Thymus (tissue), 14 donors: Measurements from ENCODE around the gene RASL11B. TPM values are rescaled to one million over a fixed set of nuclear protein-coding genes. Genes with fewer than 3 reads are reported as not detected.

ENCODE experiments used
- DNase-seq, 9 donors: peaks; one replicate each; pipeline ENCODE4 v3.0.0-alpha.2; 2013; ENCODE audit warnings: low spot score in 9 of 9, low read depth in 6 of 9, missing footprints in 1 of 9
- H3K27ac ChIP-seq, 2 donors: one replicate each; pipeline ENCODE4 v1.5.1; 2013; ENCODE audit warnings: control low read depth in 1 of 2, low read depth in 1 of 2, low read length in 1 of 2, mild to moderate bottlenecking in 1 of 2, moderate library complexity in 1 of 2
- H3K27me3 ChIP-seq, 2 donors: one replicate each; pipeline ENCODE4 v1.5.1; 2013; ENCODE audit warnings: low read length in 1 of 2; ENCODE audit not compliant: control insufficient read depth in 2 of 2, insufficient read depth in 1 of 2
- H3K36me3 ChIP-seq, 2 donors: one replicate each; pipeline ENCODE4 v1.5.1; 2013; ENCODE audit warnings: low read length in 1 of 2, mild to moderate bottlenecking in 1 of 2, moderate library complexity in 1 of 2; ENCODE audit not compliant: control insufficient read depth in 2 of 2, insufficient read depth in 2 of 2
- H3K4me1 ChIP-seq, 2 donors: one replicate each; pipeline ENCODE4 v1.5.1; 2013; ENCODE audit warnings: low read length in 2 of 2; ENCODE audit not compliant: control insufficient read depth in 2 of 2, insufficient read depth in 2 of 2
- H3K4me3 ChIP-seq, 2 donors: one replicate each; pipeline ENCODE4 v1.5.1; 2013; ENCODE audit warnings: low read length in 2 of 2, control low read depth in 1 of 2, mild to moderate bottlenecking in 1 of 2
- H3K9me3 ChIP-seq, 2 donors: one replicate each; pipeline ENCODE4 v1.5.1; 2013; ENCODE audit warnings: low read length in 1 of 2, mild to moderate bottlenecking in 1 of 2; ENCODE audit not compliant: control insufficient read depth in 2 of 2, insufficient read depth in 1 of 2
- WGBS: extraction: QIAGEN DNeasy Blood & Tissue Kit; methylation state at CpG from one replicate; pipeline ENCODE4 v1.1.7; 2013; 5-methylcytosine and 5-hydroxymethylcytosine counted together
- long read RNA-seq, 10 donors: transcript quantifications; one replicate each; lab custom pipeline, GENCODE V29; 2026
- polyA plus RNA-seq: library from polyadenylated mRNA; stranded (reverse); fragments of 200-250 nt; gene quantifications from one replicate; pipeline ENCODE4 v1.2.3, GENCODE V29; 2013
- total RNA-seq: library from RNA; stranded (reverse); fragments of 120-200 nt; gene quantifications from one replicate; pipeline ENCODE4 v1.2.4, GENCODE V29; 2013
- donor health status: healthy.

Gene RASL11B, protein sequence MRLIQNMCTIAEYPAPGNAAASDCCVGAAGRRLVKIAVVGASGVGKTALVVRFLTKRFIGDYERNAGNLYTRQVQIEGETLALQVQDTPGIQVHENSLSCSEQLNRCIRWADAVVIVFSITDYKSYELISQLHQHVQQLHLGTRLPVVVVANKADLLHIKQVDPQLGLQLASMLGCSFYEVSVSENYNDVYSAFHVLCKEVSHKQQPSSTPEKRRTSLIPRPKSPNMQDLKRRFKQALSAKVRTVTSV
- 0.52 TPM for total RNA-seq
- polyA plus RNA-seq = 1.2 TPM
- long read RNA-seq, donor 1 = 0 reads
- long read RNA-seq, donor 2 = 0 reads
- long read RNA-seq, donor 3 = 0 reads
- long read RNA-seq, donor 4 = 0 reads
- long read RNA-seq, donor 5, partial matches to known transcripts = 0 of 2 reads
- long read RNA-seq, donor 5, other reads (novel, unspliced or antisense) = 0 of 2 reads
- long read RNA-seq, donor 6 = 0 reads
- long read RNA-seq, donor 7 = 0 reads
- long read RNA-seq, donor 8 = 0 reads
- long read RNA-seq, donor 9 = 0 reads
- long read RNA-seq, donor 10 = 0 reads

DNA sequence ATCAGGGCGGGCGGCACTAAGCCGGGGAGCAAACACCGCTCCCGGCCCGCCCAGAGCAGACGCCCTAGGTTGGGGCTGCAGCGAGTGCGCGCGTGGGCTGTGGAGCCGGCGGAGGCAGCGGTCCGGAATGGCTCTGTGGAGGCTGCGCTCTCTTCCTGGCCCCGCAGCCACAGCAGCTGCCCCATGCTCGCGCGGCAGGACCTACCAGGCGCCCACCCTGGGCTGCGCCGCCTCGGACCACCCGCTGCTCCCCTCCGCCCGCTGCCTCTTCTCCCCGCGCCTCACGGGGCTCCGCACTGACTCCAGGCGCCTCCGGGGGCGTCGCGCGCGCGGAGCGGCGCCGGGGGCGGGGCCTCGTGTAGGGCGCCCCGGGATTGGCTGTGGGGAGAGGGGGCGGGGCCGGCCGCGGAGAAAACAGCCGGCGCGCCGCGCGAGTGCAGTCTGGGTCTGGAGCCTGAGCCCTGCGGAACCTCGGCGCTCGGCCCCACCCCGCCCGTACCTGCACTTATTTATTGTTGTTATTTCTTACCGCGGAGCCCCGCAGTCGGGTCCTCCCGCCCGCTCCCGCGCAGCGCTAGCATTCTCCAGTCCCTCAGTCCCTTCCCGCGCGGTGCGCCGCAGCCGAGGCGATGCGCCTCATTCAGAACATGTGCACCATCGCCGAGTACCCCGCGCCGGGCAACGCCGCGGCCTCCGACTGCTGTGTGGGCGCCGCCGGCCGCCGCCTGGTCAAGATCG is at the start of gene RASL11B:
Gene RASL11B, plus strand, starts transcription at position 439 of the 738 bp plus-strand sequence. Its CDS starts 191 bp downstream, at position 630.
- H3K9me3 ChIP-seq = peaks cover 0 to 3% of the 10 kb centered on the region in 2 donors
- 1% methylated on average over 94 of the region's 94 CpGs for WGBS
- peak; percentile 29 to 93 (median 82) for DNase-seq
- H3K4me1 ChIP-seq = peaks cover 4 to 14% of the 10 kb centered on the region in 2 donors
- H3K27me3 ChIP-seq = peaks cover 10 to 31% of the 10 kb centered on the region in 2 donors
- H3K27ac ChIP-seq = no peak within 1 kb of the TSS
- H3K36me3 ChIP-seq = no peaks in the 10 kb centered on the region
- peak within 1 kb of the TSS; percentile 47 to 53 for H3K4me3 ChIP-seq

DNA sequence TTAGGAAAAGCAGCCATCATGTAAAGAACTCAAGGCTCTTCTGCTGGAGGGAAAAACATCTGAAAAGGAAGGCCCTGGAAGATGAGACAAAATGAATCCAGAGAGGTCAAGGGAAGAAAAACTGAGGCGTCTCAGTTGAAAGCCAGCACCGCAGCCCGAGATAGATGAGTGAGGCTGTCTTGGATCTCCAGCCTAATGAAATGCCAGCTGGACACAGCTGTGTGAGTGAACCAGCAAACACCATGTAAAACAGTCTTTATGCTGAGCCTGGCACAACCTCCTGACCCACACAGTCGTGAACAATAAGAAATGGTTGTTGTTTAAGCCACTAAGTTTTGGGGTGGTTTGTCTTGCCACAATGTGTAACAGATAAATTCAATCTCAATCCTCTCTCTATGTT is 48.6 kb upstream of the RASL11B start:
- DNase-seq = no peak
- H3K4me3 ChIP-seq = no peak overlapping the region
- WGBS = 96% methylated on average over 4 of the region's 4 CpGs
- no peaks in the 10 kb centered on the region for H3K36me3 ChIP-seq
- H3K27ac ChIP-seq = no peak overlapping the region
- no peaks in the 10 kb centered on the region for H3K27me3 ChIP-seq
- no peaks in the 10 kb centered on the region for H3K9me3 ChIP-seq
- no peaks in the 10 kb centered on the region for H3K4me1 ChIP-seq

DNA sequence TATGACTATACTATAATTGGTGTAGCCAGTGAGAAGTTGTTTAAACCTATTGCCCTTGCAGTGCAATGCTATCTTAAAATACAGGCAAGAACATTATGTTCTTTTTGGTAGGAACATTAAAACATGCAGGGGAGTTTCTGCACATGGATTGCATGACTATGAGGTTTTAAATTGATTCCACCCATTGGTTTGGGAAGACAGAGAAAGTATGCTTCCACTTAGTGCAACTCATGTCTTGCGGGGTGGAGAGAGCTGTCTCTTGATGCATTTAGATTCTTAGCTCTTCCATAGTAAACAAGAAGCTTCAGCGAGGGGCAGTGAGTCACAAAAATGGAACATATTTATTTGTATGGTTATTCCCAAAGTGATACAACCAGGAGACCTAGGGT is 39.5 kb upstream of the RASL11B start:
- 74% methylated on average over 2 of the region's 2 CpGs for WGBS
- no peak overlapping the region for H3K4me3 ChIP-seq
- no peaks in the 10 kb centered on the region for H3K9me3 ChIP-seq
- H3K27me3 ChIP-seq = no peaks in the 10 kb centered on the region
- no peak for DNase-seq
- no peak overlapping the region for H3K27ac ChIP-seq
- peaks cover 0 to 13% of the 10 kb centered on the region in 2 donors for H3K4me1 ChIP-seq
- no peaks in the 10 kb centered on the region for H3K36me3 ChIP-seq

DNA sequence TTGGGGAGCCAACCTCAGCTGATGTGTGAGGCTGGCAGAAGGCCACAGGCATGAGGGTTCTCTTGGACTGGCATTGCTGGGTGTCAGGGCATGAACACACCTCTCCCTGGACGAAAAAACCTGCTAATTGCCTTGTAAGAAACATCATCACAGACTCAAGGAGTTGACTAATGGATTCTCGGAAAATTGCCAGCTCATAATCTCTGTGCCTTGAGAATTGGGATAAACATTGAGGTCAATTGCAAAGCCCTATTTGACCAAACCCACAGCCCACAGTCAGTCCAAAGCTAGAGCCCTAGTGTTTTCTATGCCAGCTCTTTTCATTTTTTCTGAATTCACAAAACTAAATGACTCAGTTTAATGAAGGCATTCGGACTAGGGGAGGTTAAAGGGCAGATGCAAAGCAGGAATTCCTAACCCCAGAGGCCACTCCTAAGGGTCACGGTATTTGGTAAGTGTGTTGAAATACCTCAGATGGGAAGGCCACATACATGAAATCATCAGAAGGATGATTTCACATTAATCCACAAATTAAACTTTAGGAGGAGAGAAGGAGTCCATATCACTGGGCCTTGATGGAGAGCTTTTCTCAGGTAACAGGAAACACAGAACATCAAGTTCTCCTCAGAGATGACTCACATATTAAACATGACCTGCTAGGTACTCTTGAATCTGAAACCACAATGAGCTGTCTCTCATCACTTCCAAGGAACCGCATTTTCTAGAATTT is 39.0 kb upstream of the RASL11B start:
- Histone ChIP-seq H3K27me3 (no peaks in the 10 kb centered on the region), H3K27ac (no peak overlapping the region), H3K9me3 (no peaks in the 10 kb centered on the region), H3K4me3 (no peak overlapping the region), H3K36me3 (no peaks in the 10 kb centered on the region), H3K4me1 (peaks cover 0 to 13% of the 10 kb centered on the region in 2 donors)
- no peak for DNase-seq
- 94% methylated on average over 5 of the region's 5 CpGs for WGBS

DNA sequence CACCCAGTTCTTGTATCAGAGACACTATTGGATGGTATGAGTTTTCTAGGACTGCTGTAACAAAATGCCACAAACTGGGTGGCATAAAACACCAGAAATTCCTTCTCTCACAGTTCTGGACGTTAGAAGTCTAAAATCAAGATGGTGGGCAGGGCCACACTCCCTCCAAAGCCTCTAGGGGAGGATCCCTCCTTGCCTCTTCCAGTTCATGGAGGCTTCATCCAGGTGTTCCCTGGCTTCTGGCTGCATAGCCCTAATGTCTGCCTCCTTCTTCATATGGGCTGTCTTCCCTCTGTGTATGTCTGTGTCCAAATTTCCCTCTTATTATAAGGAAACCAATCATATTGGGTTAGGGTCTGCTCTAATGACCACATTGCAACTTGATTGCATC is 38.4 kb upstream of the RASL11B start:
- Histone ChIP-seq H3K4me1 (peaks cover 0 to 13% of the 10 kb centered on the region in 2 donors), H3K27me3 (no peaks in the 10 kb centered on the region), H3K9me3 (no peaks in the 10 kb centered on the region), H3K36me3 (no peaks in the 10 kb centered on the region), H3K4me3 (no peak overlapping the region), H3K27ac (no peak overlapping the region)
- no peak for DNase-seq
- 87% methylated on average over 1 of the region's 1 CpG for WGBS

DNA sequence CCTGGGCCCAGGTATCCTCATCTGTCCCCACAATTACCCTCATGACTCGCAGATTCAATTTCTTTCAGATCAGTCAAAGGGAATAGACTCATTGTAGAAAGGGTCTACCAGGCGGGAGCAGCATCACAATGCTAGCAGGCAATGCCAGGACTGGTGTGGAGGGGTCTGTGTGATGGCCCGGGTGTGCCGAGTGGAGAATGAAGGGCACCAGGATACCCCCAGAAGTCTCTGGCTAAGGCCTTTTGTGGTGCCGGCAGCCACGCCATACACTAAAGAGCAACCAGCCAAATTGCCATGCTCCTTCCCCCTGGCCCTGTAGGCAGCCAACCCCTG is 37.9 kb upstream of the RASL11B start:
- H3K36me3 ChIP-seq = no peaks in the 10 kb centered on the region
- H3K27ac ChIP-seq = no peak overlapping the region
- WGBS = 99% methylated on average over 6 of the region's 6 CpGs
- no peak overlapping the region for H3K4me3 ChIP-seq
- no peaks in the 10 kb centered on the region for H3K9me3 ChIP-seq
- H3K4me1 ChIP-seq = peaks cover 0 to 13% of the 10 kb centered on the region in 2 donors
- H3K27me3 ChIP-seq = no peaks in the 10 kb centered on the region
- no peak for DNase-seq

DNA sequence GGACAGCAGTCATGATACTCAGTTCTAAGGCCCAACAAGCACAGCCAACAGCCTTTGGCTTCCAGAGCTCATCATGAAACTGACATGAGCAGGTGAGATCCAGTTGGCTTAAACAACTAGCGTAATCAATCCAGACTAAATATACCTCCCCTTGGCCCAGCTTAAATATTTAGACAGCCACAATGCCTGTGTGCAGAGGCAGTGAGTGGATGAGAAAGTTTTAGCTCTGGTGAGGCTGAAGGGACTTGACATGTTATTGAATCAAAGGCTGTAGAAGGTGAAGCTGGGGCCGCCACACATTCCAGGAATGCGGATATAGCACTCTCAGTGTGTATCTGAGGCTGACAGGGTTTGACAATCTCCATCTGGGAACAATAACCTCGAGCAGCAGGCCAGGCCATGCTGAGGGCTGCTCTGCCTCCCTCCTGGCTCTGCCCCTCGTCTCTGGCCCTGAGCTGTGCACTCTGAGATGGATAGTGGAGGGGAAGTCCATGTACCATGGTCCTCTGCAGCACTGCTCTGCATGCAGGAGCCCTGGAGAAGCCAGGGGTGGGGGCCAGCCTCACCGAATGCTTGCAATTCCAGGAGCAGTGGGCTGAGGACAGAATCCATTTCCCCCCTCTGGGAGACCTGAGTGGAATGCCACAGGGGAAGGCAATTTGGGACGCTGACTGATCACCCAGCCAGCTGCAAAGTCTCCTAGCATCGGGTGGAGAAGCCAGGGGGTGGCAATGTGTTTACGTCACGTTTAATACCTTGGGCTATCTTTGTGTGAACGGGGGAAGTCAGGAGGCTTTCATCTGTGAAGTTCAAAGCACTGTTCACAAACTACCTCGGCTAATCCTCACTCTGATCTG is 37.3 kb upstream of the RASL11B start:
- no peaks in the 10 kb centered on the region for H3K9me3 ChIP-seq
- WGBS = 67% methylated on average over 12 of the region's 12 CpGs
- no peaks in the 10 kb centered on the region for H3K36me3 ChIP-seq
- H3K27ac ChIP-seq = no peak overlapping the region
- H3K4me1 ChIP-seq = peaks cover 0 to 13% of the 10 kb centered on the region in 2 donors
- H3K4me3 ChIP-seq = no peak overlapping the region
- DNase-seq = peak in 2 of 9 donors; percentile 8 to 28
- no peaks in the 10 kb centered on the region for H3K27me3 ChIP-seq

DNA sequence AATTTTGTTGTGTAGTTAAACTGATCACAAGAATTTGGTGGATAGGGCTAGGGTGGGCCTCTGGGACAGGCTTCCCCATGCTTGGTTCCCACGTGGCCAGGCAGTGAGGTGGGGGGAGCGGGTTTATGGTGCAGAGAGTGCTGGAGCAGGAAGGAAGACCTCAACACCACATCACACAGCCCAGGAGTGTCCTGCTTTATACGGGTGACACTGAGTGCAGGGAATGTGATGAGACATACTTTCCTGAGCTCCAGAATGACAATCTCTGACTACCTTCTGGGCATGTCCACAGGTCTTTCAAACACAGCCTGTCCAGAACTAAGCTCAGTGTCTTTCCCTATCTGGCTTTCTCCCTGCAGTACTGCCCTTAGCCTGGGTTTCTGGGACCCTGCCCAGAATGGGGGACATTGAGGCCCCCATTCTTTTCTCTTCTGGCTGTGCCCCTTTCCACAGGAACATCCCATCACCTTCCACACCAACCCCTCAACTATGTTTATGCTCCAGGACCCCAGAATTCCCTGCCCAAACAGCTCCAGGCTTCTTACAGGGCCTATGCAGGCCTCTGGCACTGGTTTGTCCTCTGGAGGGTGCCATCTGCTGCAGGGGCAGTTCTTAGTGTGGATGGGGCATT is 36.5 kb upstream of the RASL11B start:
- DNase-seq = peak in 4 of 9 donors; percentile 3 to 45 (median 10)
- H3K4me1 ChIP-seq = peaks cover 0 to 13% of the 10 kb centered on the region in 2 donors
- 30% methylated on average over 3 of the region's 3 CpGs for WGBS
- no peaks in the 10 kb centered on the region for H3K27me3 ChIP-seq
- no peak overlapping the region for H3K27ac ChIP-seq
- H3K36me3 ChIP-seq = no peaks in the 10 kb centered on the region
- no peak overlapping the region for H3K4me3 ChIP-seq
- no peaks in the 10 kb centered on the region for H3K9me3 ChIP-seq
